Activated CD4-positive, alpha-beta T cell treated with anti-CD3 and anti-CD28 coated beads, Interleukin-2, amount 50 U/mL, for 24 hours (primary cell): ENCODE measurements around the gene METTL26.

Source experiments
- DNase-seq, 2 donors: peaks; one replicate each; pipeline ENCODE4 v3.0.0-alpha.2; 2020; ENCODE audit warnings: low read depth in 1 of 2, low spot score in 1 of 2

Gene METTL26

GRCh38 chr16:638836-639235 lies 2.7 kb upstream of the METTL26 start:
- DNase-seq, result no peak

GRCh38 chr16:638034-638543 lies 2.0 kb upstream of the METTL26 start:
- no peak for DNase-seq

- peak in 1 of 2 donors; percentile 88 for DNase-seq
Observed at GRCh38 chr16:637081-638018, 1.2 kb upstream of the METTL26 start.

- no peak for DNase-seq
Observed at GRCh38 chr16:635573-636205, 416 bp downstream of the METTL26 start.

GRCh38 chr16:634996-635395 lies 1.1 kb downstream of the METTL26 start:
- no peak for DNase-seq

GRCh38 chr16:634051-634670 lies 1.9 kb downstream of the METTL26 start:
- no peak for DNase-seq

GRCh38 chr16:633336-634050 lies 2.6 kb downstream of the METTL26 start:
- no peak for DNase-seq

GRCh38 chr16:632486-633335 lies 3.4 kb downstream of the METTL26 start:
- no peak for DNase-seq

- no peak for DNase-seq
Observed at GRCh38 chr16:631808-632358, 4.2 kb downstream of the METTL26 start.

GRCh38 chr16:630815-631405 lies 5.2 kb downstream of the METTL26 start, which contains the start of gene WFIKKN1:
Gene WFIKKN1 (plus strand): TSS chr16:630985. CDS start chr16:631254, 269 bp downstream.
- no peak for DNase-seq

- no peak for DNase-seq
Observed at GRCh38 chr16:630249-630814, 5.8 kb downstream of the METTL26 start.

- DNase-seq, result no peak
Observed at GRCh38 chr16:629833-630248, 6.3 kb downstream of the METTL26 start.

GRCh38 chr16:629185-629832 lies 6.8 kb downstream of the METTL26 start:
- no peak for DNase-seq

- no peak for DNase-seq
Observed at GRCh38 chr16:628321-629061, 7.6 kb downstream of the METTL26 start.

- no peak for DNase-seq
Observed at GRCh38 chr16:627454-628239, 8.5 kb downstream of the METTL26 start.

- DNase-seq, result no peak
Observed at GRCh38 chr16:626787-627453, 9.2 kb downstream of the METTL26 start.
